Epithelial cell of esophagus (primary cell): ENCODE measurements around the gene SSH2.
"Not testable (repeated sequence)": the region's sequence is repeated elsewhere in the genome, so short reads cannot be mapped to it uniquely, and the experiment has no call there.

Experiments used
- DNase-seq: peaks from one replicate; pipeline ENCODE4 v3.0.0; 2010; ENCODE audit warnings: low read depth
- H3K4me3 ChIP-seq: 2 replicates; pipeline ENCODE4 v1.5.1; 2011; ENCODE audit warnings: mild to moderate bottlenecking, low read length, control low read depth
- TF ChIP-seq, protein P1 (sequence below): IDR thresholded peaks from 2 replicates; pipeline ENCODE4 v1.5.1; 2011; ENCODE audit warnings: low read depth, mild to moderate bottlenecking, low read length, control low read depth, inconsistent platforms; ENCODE audit not compliant: insufficient read depth; ENCODE audit errors: missing control alignments

The SSH2 gene

DNA sequence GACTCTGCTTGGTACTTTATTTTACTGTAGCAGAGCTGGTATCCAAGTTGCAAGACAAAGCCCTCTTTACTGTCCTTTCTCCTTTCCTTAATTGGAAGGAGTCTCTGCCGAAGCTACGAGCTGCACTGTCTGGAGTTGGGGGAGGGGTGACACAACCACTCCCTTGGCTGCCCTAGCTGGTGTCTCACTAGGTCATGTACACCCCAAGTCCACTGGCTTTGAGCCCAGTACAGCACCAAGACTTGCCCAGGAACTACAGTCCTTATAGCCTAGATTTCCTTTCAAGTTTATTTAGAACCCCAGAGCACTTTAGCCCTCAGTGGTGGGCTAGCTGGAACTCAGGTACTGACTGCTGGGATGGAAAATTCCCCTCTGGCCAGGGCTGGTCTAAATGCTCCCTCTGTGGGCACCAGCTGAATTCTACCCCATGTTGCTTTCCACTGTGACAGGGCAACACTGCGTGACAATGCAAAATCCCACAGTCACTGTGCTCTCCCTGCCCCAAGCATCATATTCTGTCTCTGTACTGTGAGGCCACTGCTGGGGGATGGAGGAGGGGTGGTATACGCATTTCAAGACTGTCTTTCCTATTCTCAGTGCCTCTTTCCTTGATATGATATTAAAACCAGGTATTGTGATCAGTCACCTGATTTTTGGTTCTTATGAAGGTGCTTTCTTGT lies 29.8 kb upstream of the SSH2 start:
- H3K4me3 ChIP-seq = no peak overlapping the region
- DNase-seq = peak; percentile 29
- TF ChIP-seq, protein P1, sequence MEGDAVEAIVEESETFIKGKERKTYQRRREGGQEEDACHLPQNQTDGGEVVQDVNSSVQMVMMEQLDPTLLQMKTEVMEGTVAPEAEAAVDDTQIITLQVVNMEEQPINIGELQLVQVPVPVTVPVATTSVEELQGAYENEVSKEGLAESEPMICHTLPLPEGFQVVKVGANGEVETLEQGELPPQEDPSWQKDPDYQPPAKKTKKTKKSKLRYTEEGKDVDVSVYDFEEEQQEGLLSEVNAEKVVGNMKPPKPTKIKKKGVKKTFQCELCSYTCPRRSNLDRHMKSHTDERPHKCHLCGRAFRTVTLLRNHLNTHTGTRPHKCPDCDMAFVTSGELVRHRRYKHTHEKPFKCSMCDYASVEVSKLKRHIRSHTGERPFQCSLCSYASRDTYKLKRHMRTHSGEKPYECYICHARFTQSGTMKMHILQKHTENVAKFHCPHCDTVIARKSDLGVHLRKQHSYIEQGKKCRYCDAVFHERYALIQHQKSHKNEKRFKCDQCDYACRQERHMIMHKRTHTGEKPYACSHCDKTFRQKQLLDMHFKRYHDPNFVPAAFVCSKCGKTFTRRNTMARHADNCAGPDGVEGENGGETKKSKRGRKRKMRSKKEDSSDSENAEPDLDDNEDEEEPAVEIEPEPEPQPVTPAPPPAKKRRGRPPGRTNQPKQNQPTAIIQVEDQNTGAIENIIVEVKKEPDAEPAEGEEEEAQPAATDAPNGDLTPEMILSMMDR = no peak

DNA sequence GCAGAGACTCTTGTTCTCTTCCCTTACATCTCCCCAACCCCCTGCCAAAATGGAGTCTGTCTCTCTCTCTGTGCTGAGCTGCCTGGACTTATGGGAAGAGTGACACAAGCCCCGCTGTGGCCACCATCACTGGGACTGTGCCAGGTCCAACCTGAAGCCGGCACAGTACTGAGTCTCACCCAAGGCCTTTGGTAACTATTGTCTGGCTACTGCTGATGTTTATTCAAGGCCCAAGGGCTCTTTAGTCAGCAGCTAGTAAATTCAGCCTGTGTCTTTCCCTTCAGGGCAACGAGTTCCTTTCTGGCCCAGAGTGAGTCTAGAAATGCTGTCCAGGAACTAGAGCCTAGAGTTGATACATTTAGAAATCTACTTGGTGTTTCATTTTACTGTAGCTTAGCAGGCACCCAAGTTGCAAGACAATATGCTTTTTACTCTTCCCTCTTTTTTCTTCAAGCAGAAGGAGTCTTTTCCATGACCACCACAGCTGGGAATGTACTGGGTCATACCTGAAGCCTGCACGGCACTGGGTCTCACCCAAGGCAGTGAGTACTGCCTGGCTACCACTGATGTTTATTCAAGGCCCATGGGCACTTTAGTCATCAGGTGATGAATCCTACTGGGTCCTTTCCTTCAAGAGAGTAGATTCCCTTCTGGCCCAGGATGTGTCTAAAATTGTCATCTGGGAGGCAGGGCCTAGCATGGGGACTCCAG lies 29.1 kb upstream of the SSH2 start:
- no peak overlapping the region for H3K4me3 ChIP-seq
- TF ChIP-seq, protein P1 = no peak
- DNase-seq = peak; percentile 87

DNA sequence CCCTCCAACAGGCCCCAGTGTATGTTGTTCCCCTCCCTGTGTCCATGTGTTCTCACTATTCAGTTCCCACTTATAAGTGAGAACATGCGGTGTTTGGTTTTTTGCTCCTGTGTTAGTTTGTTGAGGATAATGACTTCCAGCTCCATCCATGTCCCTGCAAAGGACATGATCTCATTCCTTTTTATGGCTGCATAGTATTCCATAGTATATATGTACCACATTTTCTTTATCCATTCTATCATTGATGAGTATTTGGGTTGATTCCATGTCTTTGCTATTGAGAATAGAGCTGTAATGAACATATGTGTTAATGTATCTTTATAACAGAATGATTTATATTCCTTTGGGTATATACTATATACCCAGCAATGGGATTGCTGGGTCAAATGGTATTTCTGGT lies 27.5 kb upstream of the SSH2 start:
- H3K4me3 ChIP-seq, DNase-seq: not testable (repeated sequence)

DNA sequence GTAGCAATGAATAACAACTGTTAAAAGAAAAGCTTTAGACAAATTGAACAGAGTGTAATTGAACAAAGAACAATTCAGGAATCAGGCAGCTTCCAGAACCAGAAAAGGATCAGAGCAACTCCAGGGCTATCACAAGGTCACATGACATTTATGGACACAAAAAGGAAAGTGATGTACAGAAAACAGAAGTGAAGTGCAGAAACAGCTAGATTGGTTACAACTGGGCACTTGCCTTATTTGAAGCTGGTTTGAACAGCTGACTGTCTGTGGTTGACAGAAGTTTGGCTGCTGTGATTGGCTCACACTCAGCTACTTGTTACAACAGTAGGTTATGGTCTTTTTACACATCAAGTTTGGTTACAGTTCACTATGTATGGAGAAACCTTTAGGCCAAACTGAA lies 26.2 kb upstream of the SSH2 start:
- H3K4me3 ChIP-seq = no peak overlapping the region
- TF ChIP-seq, protein P1 = no peak
- DNase-seq = no peak

DNA sequence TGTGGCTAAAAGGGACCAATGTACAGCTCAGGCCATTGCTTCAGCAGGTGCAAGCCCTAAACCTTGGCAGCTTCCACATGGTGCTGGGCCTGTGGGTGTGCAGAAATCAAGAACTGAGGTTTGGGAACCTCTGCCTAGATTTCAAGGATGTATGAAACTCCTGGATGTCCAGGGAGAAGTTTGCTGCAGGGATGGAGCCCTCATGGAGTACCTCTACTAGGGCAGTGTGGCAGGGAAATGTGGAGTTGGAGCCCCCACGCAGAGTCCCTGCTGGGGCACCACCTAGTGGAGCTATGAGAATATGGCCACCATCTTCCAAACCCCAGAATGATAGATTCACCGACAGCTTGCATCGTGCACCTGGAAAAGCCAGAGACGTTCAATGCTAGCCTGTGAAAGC lies 24.4 kb upstream of the SSH2 start:
- TF ChIP-seq, protein P1 = no peak
- DNase-seq = no peak
- no peak overlapping the region for H3K4me3 ChIP-seq

DNA sequence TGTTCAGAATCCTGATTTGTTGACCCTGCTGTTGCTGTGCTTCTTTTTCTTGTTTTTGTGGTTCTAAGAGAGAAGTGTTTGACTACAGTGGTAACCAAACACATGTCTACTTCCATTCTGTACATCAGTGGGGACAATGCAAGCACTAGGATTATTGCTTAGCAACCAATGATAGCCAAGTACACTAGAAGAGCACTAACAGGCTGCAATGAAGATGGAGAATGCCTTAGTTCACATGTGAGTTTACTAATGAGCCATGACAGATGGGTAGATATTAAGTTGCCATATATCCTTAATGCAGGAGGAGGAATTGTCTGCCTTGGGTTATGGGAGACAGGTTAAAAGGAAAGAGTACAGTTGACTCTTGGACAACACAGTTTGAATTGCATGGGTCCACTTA lies 19.7 kb upstream of the SSH2 start:
- TF ChIP-seq, protein P1 = no peak
- DNase-seq = no peak
- H3K4me3 ChIP-seq = no peak overlapping the region

DNA sequence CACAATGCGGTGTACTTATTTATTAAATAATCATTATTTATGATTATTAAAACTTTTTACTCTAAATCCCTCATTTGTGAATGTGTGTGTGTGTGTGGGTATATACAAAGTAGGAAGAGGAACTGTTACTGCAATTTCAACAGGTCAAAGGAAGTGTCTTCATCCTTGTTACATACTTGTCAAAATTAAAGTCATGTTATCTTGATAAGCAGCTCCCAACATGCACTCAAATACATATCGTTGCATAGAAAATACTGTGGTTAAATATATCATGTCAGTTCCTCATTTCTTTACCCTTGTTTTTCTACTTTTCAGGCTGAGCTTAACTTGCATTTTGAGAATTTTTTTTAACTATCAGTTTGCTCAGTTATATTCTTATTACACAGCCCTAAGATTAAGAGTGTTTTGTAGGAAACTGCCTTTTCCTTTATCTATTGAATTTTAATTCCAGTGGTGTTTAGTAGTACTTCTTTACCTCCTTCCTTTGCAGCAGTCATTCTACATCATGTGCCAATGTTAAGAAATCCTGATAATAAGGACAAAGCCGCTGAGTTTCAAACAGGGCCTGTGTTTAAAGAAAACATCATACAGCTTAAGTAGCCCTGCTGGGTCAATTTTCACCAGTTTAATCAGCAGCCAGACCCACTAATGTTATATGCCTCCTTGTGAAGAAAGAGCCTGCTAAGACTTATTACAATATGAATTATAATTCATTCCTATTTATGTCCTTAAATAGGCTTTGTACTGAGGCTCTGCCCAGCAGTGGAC lies 18.6 kb upstream of the SSH2 start:
- DNase-seq = no peak
- no peak overlapping the region for H3K4me3 ChIP-seq
- TF ChIP-seq, protein P1 = no peak
